Skin epidermis (tissue), 12 donors: ENCODE data around the gene PLAAT4.
"Not testable (repeated sequence)": the region's sequence is repeated elsewhere in the genome, so short reads cannot be mapped to it uniquely, and the experiment has no call there.

Experiments used
- H3K27ac ChIP-seq, 21 experiments: fragments of 200-600 bp; sonication (generic) in 11 of 21; one replicate each; pipeline ENCODE4 v1.5.0; 2020; ENCODE audit warnings: mild to moderate bottlenecking in 3 of 21, inconsistent platforms in 2 of 21, moderate library complexity in 2 of 21
- H3K4me3 ChIP-seq, 7 experiments: fragments of 200-600 bp; sonication (generic) in 2 of 7; one replicate each; pipeline ENCODE4 v1.5.0; 2020; ENCODE audit warnings: inconsistent platforms in 2 of 7, mild to moderate bottlenecking in 2 of 7, moderate library complexity in 1 of 7

PLAAT4 gene

GRCh38 chr11:63535734-63536133, 874 bp upstream of the PLAAT4 start:
- no peak overlapping the region for H3K4me3 ChIP-seq
- H3K27ac ChIP-seq: peak overlapping the region in 9 of 21 experiments; percentile 66 to 90 (median 78)

GRCh38 chr11:63537293-63538101, 889 bp downstream of the PLAAT4 start:
- peak overlapping the region; percentile 6 to 90 (median 74) for H3K27ac ChIP-seq
- peak overlapping the region; percentile 20 to 49 (median 30) for H3K4me3 ChIP-seq

GRCh38 chr11:63542506-63542905, 5.9 kb downstream of the PLAAT4 start:
- not testable (repeated sequence) for H3K27ac ChIP-seq, H3K4me3 ChIP-seq

- Histone ChIP-seq H3K4me3 (no peak overlapping the region), H3K27ac (no peak overlapping the region)
Observed at GRCh38 chr11:63543711-63544110, 7.1 kb downstream of the PLAAT4 start.

- H3K27ac ChIP-seq: no peak overlapping the region
Observed at GRCh38 chr11:63547061-63547460, 10.5 kb downstream of the PLAAT4 start.

GRCh38 chr11:63548178-63548577, 11.6 kb downstream of the PLAAT4 start:
- no peak overlapping the region for H3K27ac ChIP-seq
- H3K4me3 ChIP-seq: no peak overlapping the region

More at GRCh38 chr11:63547061-63547460, 10.5 kb downstream of the PLAAT4 start:
- no peak overlapping the region for H3K4me3 ChIP-seq

- Histone ChIP-seq H3K27ac (no peak overlapping the region), H3K4me3 (no peak overlapping the region)
Observed at GRCh38 chr11:63549411-63549810, 12.8 kb downstream of the PLAAT4 start.

- not testable (repeated sequence) for H3K27ac ChIP-seq
Observed at GRCh38 chr11:63550156-63550700, 13.6 kb downstream of the PLAAT4 start.

GRCh38 chr11:63551091-63551888, 14.7 kb downstream of the PLAAT4 start:
- peak overlapping the region in 3 of 21 experiments; percentile 44 to 69 (median 58) for H3K27ac ChIP-seq
- H3K4me3 ChIP-seq: no peak overlapping the region

More at GRCh38 chr11:63550156-63550700, 13.6 kb downstream of the PLAAT4 start:
- H3K4me3 ChIP-seq: not testable (repeated sequence)

- peak overlapping the region in 3 of 21 experiments; percentile 44 to 69 (median 58) for H3K27ac ChIP-seq
- H3K4me3 ChIP-seq: no peak overlapping the region
Observed at GRCh38 chr11:63551889-63552266, 15.3 kb downstream of the PLAAT4 start.

- Histone ChIP-seq H3K27ac (peak overlapping the region in 3 of 21 experiments; percentile 65 to 83 (median 69)), H3K4me3 (no peak overlapping the region)
Observed at GRCh38 chr11:63552921-63553320, 16.3 kb downstream of the PLAAT4 start.

- Histone ChIP-seq H3K27ac (peak overlapping the region in 7 of 21 experiments; percentile 15 to 83 (median 69)), H3K4me3 (no peak overlapping the region)
Observed at GRCh38 chr11:63553759-63554158, 17.2 kb downstream of the PLAAT4 start.

GRCh38 chr11:63554877-63555223, 18.2 kb downstream of the PLAAT4 start:
- H3K4me3 ChIP-seq: no peak overlapping the region
- no peak overlapping the region for H3K27ac ChIP-seq

- H3K27ac ChIP-seq: no peak overlapping the region
Observed at GRCh38 chr11:63556404-63557013, 19.9 kb downstream of the PLAAT4 start.

GRCh38 chr11:63557570-63557969, 21.0 kb downstream of the PLAAT4 start:
- H3K4me3 ChIP-seq: no peak overlapping the region
- H3K27ac ChIP-seq: no peak overlapping the region

More at GRCh38 chr11:63556404-63557013, 19.9 kb downstream of the PLAAT4 start:
- H3K4me3 ChIP-seq: no peak overlapping the region

GRCh38 chr11:63558459-63559157, 22.0 kb downstream of the PLAAT4 start:
- no peak overlapping the region for H3K27ac ChIP-seq

GRCh38 chr11:63560506-63561180, 24.0 kb downstream of the PLAAT4 start:
- no peak overlapping the region for H3K27ac ChIP-seq
- H3K4me3 ChIP-seq: no peak overlapping the region

More at GRCh38 chr11:63558459-63559157, 22.0 kb downstream of the PLAAT4 start:
- H3K4me3 ChIP-seq: no peak overlapping the region

- no peak within 1 kb of the TSS for H3K27ac ChIP-seq
- no peak within 1 kb of the TSS for H3K4me3 ChIP-seq
Observed at GRCh38 chr11:63563201-63564055, 26.8 kb downstream of the PLAAT4 start, which contains the start of gene PLAAT2. PLAAT2 (minus strand) TSS chr11:63563379; CDS start chr11:63563324, 55 bp downstream.
